ENCODE data around the gene DAGLB.
"Not testable (repeated sequence)": the region's sequence is repeated elsewhere in the genome, so short reads cannot be mapped to it uniquely, and the experiment has no call there.

DAGLB gene

DNA sequence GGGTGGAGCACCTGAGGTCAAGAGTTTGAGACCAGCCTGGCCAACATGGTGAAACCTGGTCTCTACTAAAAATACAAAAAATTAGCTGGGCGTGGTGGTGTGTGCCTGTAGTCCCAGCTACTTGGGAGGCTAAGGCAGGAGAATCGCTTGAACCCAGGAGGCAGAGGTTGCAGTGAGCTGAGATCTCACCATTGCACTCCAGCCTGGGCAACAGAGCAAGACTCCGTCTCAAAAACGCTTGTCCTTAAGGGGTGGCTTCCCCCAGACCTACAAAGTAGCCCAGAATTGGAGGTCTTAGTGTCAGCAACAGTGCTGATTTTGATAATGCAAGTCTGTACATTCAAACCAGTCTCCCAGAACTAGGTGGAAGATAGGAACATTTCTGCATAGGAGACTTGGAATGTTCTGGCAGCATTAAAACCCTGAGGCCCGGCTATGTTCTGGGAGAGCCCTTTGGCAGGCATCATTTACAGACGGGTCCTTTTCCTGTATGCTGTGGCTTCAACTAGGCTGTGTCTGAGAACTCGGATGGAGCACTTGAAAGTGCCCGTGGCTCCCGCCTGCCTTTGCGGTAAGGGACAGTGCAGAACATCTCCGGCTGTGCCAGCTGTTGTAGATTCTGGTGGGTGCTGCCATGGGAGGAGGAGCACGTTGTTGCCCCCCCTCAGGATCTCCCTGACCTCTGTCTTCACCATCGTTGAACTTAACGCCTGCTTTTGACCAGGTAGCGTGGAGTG lies 49.8 kb downstream of the DAGLB start:
- not testable (repeated sequence) for DNase-seq (ENCODE audit: low spot score)

DNA sequence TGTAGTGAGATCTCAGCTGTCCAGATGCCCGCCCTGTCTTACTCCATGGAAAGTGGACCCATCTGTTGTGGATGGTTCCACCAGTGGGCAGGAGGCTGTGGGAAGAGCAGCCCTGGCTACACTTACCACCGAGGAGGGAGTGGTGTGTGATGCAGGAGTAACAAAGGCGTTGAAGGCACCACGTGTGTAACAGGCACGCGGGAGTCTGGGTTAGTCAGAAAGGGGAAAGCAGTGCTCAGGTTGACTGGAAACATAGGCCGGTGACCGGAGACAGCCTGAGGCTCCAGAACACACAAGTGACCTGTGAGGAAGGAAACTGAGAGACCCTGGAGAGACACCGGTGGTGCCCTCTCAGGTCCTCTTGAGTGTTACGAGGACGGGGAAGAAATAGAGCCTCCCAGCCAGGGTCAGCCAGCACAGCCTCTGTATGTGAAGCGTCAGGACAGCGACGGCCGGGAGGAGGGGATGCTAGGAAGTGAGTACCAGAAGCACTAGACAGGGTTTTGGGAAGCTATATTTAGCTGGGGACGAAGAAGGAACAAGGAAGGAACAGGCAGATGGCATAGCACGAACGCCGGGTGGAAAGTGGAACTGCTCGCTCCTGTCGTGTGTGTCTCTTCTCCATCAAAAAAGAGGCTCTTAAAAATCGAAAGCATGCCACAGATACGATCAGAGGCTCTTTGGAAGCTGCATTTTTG lies 51.7 kb downstream of the DAGLB start:
- DNase-seq (ENCODE audit: low spot score) = no peak

DNA sequence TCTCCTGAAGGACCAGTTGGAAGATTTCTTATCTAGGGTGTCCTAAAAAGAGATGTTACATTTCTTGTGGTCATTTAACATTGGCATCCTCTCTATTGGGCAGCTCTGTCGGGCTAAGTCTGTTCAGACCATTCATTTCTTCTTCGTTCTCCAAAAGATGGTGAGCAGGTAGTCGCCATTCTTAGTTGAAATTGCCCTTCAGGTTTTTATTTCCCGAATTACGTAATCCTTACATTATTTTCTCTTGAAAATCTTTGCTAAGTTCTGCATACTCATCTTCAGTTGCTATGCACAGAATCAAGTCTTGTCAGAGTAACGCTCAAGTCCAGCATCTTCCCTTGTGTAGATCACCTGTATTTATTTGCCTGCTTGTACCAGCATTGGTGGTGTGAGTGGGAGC lies 53.6 kb downstream of the DAGLB start:
- DNase-seq (ENCODE audit: low spot score) = no peak

DNA sequence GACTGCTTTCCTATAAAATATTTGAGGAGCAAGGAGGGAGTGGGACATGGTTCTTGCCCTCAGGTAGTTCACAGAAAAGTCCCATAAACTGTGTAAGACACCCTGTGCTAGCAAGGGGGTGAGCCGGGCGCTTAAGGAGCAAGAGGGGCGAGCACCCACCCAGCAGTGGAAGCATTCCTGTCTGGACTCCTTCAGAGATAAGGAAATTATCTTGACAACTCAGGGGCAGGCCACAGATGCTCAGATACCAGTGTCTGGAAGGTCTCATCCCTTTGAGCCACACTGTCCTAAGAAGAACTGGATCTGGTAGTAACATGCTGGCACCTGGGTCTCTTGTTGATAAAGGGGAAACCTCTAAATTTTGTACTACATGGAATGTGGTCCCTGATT lies 54.1 kb downstream of the DAGLB start:
- no peak for DNase-seq (ENCODE audit: low spot score)

DNA sequence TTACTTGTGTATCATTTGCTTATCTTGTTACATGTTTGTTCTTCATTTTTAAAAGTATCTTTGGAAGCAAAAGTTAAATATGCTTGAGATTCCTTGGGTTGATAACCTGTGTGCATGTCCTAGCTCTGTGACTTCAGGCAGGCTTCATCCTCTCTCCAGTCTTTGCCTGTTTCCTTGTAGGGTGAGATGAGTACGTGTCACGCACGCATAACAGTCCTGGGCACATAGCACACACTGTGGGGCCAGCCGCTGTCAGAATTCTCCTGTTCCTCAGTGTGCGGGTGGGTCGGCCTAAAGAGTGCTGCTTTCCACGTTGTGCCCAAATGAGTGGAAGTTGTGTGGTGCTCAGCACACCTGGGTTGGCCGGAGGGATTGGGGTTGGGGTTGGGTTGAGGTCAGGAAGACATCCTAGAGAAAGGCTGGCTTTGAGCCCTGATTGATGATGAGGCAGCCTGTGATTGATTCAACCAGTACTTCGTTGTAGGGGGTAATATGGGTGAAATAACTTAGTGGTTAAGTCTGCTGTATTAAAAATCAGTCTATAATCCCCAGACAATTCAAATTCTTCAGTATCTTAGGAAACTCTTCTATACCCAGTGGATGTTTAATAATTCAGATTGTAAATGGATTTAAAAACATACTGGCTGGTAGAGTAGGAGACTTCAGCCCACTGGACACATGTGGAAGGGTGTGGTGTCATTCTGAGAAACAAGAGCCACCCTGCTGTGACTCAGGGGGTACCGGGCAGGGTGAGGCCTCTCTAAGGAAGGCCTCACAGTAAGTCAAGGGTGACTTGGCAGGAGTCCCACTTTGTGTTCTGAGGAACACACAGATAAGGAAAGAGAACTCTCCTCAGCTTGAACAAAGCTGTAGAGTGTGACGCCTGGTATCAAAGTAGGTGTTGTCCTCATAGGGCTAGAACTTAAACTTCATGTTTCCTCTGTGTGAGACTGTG lies 54.8 kb downstream of the DAGLB start:
- DNase-seq (ENCODE audit: low spot score) = peak; percentile 75

DNA sequence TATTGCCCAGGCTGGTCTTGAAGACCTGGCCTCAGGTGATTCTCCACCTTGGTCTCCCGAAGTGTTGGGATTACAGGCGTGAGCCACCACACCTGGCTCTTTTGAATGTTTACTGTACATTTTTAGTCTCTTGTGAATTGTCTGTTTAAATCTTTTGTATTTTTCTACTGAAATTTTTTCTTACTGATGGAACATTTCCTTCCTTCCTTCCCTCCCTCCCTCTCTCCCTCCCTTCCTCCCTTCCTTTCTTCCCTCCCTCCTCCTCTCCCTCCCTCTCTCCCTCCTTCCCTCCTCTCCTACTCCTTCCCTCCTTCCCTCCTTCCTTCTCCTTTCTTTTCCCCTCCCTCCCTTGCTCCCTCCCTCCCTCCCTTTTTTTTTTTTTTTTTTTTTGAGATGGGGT lies 58.0 kb downstream of the DAGLB start:
- DNase-seq (ENCODE audit: low spot score) = no peak

DNA sequence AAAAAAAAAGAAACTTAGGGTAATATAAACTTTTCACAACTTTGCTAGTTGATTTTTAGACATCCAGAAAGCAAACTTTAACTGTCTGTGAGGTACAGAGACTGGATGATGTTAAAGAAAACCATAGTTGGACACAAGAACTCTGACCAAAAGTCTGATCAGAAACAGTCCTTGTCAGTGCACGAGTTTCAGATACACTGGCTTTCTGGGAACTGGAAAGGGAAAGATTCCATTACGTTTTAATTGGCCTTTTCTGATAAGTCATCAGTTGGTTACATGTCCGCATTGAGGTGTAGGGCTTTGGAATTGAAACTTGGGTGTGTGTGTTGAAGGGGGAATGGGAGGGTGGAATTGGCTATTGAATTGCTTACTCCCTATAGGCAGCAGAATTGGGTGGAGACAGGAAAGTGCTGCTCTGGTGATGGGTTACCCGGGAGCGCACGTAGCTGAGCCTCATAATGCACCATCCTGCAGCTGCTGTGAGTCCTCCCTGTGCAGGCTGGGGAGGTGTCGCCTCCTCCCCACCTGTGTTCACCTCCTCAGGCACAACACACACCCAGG lies 59.9 kb downstream of the DAGLB start:
- DNase-seq (ENCODE audit: low spot score) = no peak

DNA sequence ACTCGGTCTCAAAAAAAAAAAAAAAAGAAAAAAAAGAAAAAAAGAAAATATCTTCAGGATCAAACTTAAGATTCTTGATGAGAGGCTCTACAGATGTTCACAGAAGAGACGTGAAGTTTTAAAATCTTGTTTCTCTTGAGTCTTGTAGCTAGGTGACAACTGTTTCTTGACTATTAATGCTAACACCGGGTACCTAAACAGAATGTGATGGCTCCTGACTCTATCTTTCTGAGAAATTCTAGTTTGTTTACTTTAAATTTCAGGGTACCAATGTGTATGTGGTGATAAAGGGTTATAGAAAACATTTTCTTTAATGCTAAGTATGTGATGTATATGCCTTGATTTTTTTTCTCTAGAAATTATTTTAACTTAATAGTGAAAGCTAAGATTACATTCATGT lies 61.0 kb downstream of the DAGLB start:
- no peak for DNase-seq (ENCODE audit: low spot score)

DNA sequence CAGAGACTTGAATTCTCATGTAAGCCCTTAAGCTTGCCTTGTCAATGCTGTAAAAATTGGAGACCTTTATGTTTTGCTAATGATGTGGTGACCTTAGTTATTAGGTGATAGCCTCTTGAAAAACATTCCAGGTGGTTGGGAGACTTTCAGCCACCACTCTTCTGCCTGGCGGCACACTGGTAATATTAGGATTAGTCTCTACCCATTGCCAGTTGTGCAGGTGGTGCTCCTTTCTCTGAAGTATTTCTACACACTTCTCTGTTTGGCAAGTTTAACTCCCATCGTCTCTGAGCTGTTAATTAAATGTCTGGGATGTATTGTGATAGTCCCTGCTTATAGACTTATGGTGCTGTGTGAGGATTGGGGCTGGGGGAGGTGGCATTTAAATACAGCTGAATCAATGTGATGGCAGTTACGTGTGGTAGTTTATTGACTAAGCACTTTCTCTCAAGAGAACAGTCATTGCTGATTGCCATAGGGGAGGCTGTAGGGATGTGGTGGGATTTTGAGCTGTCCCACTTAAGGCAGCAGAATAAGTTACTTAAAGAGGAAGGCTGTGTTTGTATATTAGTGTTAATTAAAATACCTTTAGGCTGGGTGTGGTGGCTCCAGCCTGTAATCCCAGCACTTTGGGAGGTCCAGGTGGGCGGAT lies 61.7 kb downstream of the DAGLB start:
- no peak for DNase-seq (ENCODE audit: low spot score)

DNA sequence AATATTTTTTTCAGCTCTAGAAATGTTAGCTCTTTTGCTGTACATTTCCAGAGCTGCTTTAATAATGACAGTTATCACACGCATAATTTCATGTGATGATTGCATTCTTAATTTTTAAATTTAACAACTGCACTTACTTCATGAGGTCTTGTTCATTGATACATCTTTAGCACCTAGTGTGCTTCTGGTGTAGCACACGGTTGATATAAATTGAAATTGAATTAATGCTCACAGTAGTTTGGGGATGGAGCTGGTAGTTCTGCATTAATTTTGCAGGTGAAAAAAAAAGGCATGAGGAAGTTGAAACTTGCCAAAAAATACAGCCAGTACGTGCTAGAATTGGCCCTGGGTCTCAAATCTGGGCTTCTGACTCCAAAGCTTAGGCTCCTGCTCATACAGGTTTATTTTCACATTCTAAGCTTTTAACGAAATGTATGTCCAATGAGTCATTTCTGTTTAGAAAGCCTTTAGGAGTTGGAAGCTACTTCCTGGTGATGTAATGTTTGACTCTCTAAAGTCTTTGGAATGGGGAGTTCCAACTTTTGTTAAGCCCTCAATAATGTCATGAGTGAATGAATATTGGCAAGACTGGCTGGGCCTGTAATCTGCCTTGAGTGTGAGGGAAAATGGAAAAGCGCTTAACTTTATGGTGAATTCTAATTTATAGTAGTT lies 62.5 kb downstream of the DAGLB start:
- DNase-seq (ENCODE audit: low spot score) = peak; percentile 88

DNA sequence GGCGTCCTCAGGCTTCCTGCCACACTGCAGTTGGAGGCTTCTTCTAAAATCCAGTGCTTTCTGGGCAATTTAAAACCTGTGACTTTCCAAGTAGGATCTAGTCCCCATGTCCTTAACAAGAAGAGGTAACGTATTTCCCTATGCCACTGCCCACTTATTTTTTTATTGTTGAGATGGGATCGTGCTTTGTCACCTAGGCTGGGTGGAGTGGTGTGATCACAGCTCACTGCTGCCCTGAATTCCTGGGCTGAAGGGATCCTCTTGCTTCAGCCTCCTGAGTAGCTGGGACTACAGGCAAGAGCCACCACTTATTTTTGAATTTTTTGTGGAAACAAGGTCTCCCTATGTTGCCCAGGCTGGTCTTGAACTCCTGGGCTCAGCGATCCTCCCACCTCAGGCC lies 63.4 kb downstream of the DAGLB start:
- no peak for DNase-seq (ENCODE audit: low spot score)

DNA sequence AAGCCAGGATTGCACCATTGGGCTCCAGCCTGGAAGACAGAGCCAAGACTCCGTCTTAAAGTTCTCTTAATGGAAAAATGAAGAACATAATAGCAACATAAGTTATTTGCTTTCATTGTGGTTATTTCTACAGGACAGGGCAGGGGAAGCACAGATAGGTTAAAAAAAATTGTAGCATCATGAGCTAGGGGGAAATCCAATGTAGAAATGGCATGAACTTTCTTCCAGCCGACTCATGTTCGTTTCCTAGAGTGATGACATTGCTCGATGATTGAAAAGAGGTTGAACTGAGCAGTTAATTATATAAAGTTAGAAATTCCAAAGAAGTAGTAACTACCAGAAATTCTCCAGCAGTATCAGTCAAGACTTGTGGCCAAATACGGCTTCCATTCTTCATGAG lies 64.9 kb downstream of the DAGLB start:
- no peak for DNase-seq (ENCODE audit: low spot score)

DNA sequence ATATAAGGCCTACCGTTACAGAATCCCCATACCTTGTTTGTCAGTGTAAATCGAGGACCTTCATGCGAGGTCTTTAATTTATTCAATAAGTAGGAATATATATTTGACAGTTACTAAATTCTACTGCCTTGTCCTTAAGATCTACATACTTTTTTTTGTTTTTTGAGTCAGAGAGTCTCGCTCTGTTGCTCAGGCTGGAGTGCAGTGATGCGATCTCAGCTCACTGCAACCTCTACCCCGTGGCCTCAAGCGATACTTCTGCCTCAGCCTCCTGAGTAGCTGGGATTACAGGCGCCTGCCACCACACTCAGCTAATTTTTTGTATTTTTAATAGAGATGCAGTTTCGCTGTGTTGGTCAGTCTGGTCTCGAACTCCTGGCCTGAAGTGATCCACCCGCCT lies 65.9 kb downstream of the DAGLB start:
- DNase-seq (ENCODE audit: low spot score) = not testable (repeated sequence)

DNA sequence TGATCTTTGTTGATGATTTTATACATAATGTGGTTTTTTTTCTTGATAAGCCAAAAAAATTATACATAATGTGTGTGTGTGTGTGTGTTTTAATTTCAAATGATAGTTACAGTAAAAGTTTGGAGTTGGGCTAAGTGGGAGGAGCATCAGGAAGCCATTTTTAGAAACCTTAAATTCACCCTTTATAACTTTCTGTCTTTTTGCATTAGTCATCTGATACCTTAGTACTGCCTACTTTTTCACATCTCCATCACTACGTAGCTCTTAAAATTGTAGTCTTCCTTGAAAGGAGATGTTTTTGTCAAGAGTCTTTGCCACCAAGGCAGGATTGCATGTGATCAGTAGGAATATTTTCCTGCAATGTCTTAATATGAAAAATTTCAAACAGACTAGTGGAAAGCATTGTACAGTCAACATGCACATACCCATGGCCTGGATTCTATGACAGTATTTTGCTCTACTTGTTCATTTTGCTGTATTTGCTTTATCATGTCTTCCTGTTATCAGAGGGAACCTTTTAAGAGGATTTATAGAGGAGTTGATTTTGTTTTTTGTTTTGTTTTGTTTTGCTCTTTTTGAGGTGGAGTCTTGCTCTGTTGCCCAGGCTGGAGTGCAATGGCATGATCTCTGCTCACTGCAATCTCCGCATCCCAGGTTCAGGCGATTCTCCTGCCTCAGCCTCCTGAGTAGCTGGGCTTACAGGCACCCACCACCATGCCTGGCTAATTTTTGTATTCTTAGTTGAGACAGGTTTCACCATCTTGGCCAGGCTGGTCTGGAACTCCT lies 67.3 kb downstream of the DAGLB start:
- no peak for DNase-seq (ENCODE audit: low spot score)

DNA sequence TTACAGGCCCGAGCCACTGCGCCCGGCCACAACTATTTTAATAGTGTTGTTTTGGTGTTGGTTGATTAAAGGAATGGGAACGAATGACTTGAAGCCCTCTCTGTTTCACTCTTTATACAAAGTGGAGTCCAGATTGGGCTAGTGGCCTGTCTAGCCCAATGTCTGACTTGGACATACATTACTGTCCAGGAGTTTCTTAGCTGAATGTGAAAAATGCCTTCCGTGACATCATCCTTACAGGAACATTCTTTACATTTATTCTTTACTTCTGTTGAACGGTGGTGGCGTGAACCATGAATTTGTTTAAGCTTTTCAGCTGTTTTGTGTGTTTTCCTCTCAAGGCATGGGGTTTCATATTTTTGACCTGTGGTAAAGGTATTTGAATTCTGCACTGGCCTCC lies 67.9 kb downstream of the DAGLB start:
- no peak for DNase-seq (ENCODE audit: low spot score)

DNA sequence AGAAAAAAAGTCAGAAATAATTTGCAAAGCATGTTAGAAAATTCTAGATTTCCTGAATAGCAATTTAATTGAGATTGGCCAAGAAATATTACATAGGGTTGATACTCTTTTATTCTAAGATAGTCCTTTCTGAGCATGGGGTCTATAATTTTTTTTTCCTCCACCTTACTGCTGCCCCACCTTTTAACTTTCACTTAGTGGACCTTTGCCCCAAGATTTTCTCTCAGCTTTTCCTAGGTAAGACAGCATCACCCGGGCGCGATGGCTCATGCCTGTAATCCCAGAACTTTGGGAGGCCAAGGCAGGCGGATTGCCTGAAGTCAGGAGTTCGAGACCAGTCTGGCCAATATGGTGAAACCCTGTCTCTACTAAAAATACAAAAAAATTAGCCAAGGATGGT lies 69.2 kb downstream of the DAGLB start:
- not testable (repeated sequence) for DNase-seq (ENCODE audit: low spot score)

DNA sequence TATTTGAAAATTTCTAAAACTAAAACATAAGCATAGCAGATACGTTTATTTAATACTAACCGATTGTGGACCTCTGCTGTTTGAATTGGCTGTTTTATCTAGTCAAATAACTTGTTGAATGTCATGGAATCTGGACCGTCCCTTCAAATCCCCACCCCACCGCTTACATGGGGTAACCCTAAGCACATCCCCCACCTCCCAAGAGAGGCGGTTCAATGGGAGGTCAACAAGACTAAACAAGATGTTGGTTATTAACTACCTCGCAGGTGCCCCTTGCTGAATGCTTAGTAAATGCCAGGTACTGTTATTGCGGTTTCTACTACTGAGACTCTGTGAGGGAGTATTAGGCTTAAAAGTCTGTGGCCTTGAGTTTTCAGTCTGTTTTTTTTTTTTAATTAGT lies 70.9 kb downstream of the DAGLB start:
- no peak for DNase-seq (ENCODE audit: low spot score)

DNA sequence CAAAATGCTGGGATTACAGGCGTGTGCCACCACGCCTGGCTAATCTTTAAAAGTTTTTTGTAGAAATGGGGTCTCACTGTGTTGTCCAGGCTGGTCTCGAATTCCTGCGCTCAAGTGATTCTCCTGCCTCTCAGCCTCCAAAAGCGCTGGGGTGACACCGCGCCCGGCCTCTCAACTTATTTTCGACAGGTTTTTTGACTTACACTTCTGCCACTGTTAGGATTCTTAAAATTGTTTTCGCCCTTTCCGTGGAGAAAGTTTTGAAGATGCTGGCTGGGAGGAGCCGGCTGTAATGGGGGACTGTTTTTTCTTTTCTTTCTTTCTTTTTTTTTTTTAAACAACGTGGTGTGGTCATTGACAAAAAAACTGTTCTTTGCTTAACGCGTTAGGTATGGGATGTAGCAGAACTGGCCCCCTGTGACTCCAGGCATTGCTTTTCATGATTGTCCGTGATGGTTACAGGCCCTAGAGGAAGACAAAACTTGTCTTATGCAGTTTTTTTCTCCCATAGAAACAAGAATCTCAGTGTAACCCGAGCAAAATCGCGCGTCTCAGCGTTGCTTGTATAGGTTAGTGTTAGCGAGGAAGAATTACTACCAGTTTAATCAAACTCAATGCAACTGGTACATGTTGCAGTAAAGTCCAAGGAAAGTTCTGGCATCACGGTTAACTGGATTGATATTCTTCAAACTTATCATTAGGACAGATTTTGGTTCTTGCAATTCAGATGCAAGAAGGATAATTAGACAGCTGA lies 72.2 kb downstream of the DAGLB start:
- DNase-seq (ENCODE audit: low spot score) = no peak

DNA sequence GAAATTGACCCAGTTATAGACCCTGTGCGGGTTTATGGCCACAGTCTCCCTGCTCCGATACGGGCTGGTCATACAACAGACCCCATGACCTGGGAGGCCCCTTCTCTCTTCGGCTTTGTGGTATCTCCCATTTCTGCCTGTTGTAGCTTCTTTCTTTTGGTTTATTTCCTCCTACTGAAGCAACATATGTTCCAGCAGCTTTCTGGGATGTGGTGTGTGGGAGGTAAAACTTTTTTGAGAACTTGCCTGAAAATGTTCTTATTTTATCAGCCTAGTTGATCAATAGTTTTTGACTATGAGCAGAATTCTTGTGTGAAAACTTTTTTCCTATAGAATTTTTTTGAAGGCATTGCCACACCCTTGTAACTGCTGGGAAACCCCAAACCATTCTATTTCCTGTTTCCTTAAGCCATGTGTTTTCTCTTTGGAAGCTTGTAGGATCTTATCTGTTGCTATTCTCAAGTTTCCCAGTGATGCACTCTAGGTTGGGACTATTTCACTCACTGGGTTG lies 80.0 kb downstream of the DAGLB start:
- DNase-seq (ENCODE audit: low spot score) = no peak

DNA sequence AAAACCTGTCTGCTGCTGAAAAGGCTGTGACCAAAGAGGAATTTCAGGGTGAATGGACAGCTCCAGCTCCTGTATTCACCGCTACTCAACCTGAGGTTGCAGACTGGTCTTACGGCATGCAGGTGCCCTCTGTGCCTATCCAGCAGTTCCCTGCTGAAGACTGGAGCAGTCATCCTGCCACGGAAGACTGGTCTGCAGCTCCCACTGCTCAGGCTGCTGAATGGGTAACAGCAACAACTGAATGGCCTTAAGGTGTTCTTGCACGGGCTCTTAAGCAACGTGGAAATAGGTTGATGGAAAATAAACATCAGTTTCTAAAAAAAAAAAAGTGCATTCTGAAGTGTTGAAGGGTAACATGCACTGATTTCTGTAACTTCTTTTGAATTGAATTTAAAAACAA lies 82.3 kb downstream of the DAGLB start:
- no peak for DNase-seq (ENCODE audit: low spot score)

Measured in kidney capillary endothelial cell (primary cell).